Activated CD8-positive, alpha-beta T cell treated with anti-CD3 and anti-CD28 coated beads for 36 hours (primary cell): ENCODE data around the gene EPHA6. TPM values are rescaled to one million over a fixed set of nuclear protein-coding genes. Genes with fewer than 3 reads are reported as not detected.
"Not testable (repeated sequence)": the region's sequence is repeated elsewhere in the genome, so short reads cannot be mapped to it uniquely, and the experiment has no call there.

Source experiments
- ATAC-seq: fragments of 200-7000 bp; cut with Tn5 transposase; one replicate; pipeline ENCODE4 v1.10.0; 2021; ENCODE audit warnings: mild to moderate bottlenecking, moderate library complexity
- CTCF ChIA-PET: fragments of 350-600 bp; sonication (Branson Sonifier 250); formaldehyde crosslinking; loops from one replicate; lab custom pipeline; 2021; ENCODE audit warnings: antibody characterized with exemption; lab: Charles Lee
- POLR2A ChIA-PET: fragments of 350-600 bp; sonication (Branson Sonifier 250); formaldehyde crosslinking; loops from one replicate; lab custom pipeline; 2021; ENCODE audit warnings: antibody characterized with exemption; lab: Charles Lee
- DNase-seq: peaks from one replicate; pipeline ENCODE4 v3.0.0-alpha.2; 2020
- H3K27ac Mint-ChIP-seq: one replicate; pipeline ENCODE4 v1.8.0; 2021; ENCODE audit warnings: mild to moderate bottlenecking, mixed read lengths
- H3K27me3 Mint-ChIP-seq: one replicate; pipeline ENCODE4 v1.8.0; 2021; ENCODE audit warnings: mixed read lengths
- H3K36me3 Mint-ChIP-seq: one replicate; pipeline ENCODE4 v1.8.0; 2021; ENCODE audit warnings: low read depth, mixed read lengths
- H3K4me1 Mint-ChIP-seq: one replicate; pipeline ENCODE4 v1.8.0; 2021; ENCODE audit warnings: low read depth, mixed read lengths
- H3K4me3 Mint-ChIP-seq: one replicate; pipeline ENCODE4 v1.8.0; 2021; ENCODE audit warnings: mild to moderate bottlenecking, moderate library complexity, mixed read lengths
- H3K9me3 Mint-ChIP-seq: one replicate; pipeline ENCODE4 v1.8.0; 2021; ENCODE audit warnings: mixed read lengths
- CTCF ChIP-seq: fragments of 200-600 bp; IDR thresholded peaks from one replicate; pipeline ENCODE4 v1.8.0; 2022; ENCODE audit warnings: antibody characterized with exemption, mild to moderate bottlenecking
- intact Hi-C: fragments of 100-400 bp; cut with micrococcal nuclease; formaldehyde crosslinking; loops from one replicate; pipeline ENCODE4 v1.10.0; 2022
- total RNA-seq, 2 experiments: library from RNA; stranded (reverse); gene quantifications; one replicate each; pipeline ENCODE4 v1.2.3, GENCODE V29; 2021

EPHA6 gene
- total RNA-seq, 2 experiments from 2014 or later = not detected

DNA sequence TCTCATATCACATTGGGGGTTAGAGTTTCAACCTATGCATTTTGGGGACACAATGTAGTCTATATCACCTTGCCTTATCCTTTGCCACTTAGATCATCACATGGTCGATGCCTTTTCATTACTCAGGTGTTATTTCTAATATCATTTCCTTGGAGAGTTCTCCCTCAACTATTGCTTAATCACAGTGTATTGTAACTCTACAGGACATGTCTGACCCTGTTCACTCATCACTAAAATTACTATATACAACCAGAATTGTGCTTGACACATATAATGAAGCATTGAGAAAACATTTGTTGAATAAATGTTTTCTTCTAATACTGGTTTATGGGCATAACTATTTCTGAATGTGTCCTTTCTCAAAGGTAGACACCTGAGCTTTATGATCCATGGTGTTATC is 207.4 kb downstream of the EPHA6 start:
- no peak overlapping the region for H3K4me3 Mint-ChIP-seq
- H3K27me3 Mint-ChIP-seq = no peaks in the 10 kb centered on the region
- ChIA-PET CTCF (no interaction called here), POLR2A (no interaction called here)
- H3K36me3 Mint-ChIP-seq = no peaks in the 10 kb centered on the region
- DNase-seq (no peak), ATAC-seq (no peak)
- no peaks in the 10 kb centered on the region for H3K4me1 Mint-ChIP-seq
- intact Hi-C loops = no loop called here
- no peak overlapping the region for H3K27ac Mint-ChIP-seq
- peaks cover 10% of the 10 kb centered on the region for H3K9me3 Mint-ChIP-seq
- no peak for TF ChIP-seq CTCF

DNA sequence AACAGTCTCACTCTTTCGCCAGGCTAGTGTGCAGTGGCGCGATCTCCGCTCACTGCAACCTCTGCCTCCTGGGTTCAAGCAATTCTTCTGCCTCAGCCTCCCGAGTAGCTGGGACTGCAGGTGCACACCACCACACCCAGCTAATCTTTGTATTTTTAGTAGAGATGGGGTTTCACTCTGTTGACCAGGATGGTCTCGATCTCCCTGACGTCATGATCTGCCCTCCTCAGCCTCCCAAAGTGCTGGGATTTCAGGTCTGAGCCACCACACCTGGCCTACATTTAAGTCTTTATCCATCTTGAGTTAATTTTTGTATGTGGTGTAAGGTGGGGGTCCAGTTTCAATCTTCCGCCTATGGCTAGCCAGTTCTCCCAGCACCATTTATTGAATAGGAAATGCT is 211.2 kb downstream of the EPHA6 start:
- H3K27me3 Mint-ChIP-seq, DNase-seq, intact Hi-C loops, CTCF ChIA-PET, H3K9me3 Mint-ChIP-seq, H3K4me1 Mint-ChIP-seq, POLR2A ChIA-PET, H3K4me3 Mint-ChIP-seq, ATAC-seq, H3K36me3 Mint-ChIP-seq, H3K27ac Mint-ChIP-seq: not testable (repeated sequence)

DNA sequence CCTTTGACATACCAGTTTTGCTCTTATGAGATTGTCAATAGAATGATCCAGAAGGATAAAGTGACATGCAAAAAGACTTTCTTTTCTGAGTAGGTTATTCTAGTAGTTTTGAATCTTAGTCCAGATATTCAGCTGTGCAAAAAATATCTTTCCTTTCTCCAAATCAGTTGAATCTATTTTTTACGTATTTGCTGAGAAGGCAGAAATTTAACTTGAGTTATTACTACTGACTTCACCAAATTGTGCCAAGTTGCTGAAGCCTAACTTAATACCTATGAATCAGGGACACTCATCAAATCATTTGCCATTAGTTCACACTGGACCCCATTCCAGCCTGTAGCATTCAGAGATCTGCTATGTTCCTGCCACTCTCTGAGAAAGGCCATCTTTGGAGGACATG is 215.6 kb downstream of the EPHA6 start:
- CTCF ChIA-PET = no interaction called here
- H3K4me3 Mint-ChIP-seq = no peak overlapping the region
- TF ChIP-seq CTCF = no peak
- H3K27ac Mint-ChIP-seq = no peak overlapping the region
- DNase-seq (no peak), ATAC-seq (no peak)
- H3K9me3 Mint-ChIP-seq = peaks cover 2% of the 10 kb centered on the region
- intact Hi-C loops = no loop called here
- no peaks in the 10 kb centered on the region for H3K27me3 Mint-ChIP-seq
- POLR2A ChIA-PET = no interaction called here
- no peaks in the 10 kb centered on the region for H3K4me1 Mint-ChIP-seq
- no peaks in the 10 kb centered on the region for H3K36me3 Mint-ChIP-seq

GRCh38 chr3:97037294-97037943 is 223.0 kb downstream of the EPHA6 start:
- POLR2A ChIA-PET = no interaction called here
- intact Hi-C loops = no loop called here
- no peaks in the 10 kb centered on the region for H3K9me3 Mint-ChIP-seq
- no peak overlapping the region for H3K27ac Mint-ChIP-seq
- no peak for DNase-seq
- no peak for ATAC-seq
- H3K27me3 Mint-ChIP-seq = no peaks in the 10 kb centered on the region
- no peak overlapping the region for H3K4me3 Mint-ChIP-seq
- CTCF ChIA-PET = no interaction called here
- TF ChIP-seq CTCF = no peak
- H3K36me3 Mint-ChIP-seq = no peaks in the 10 kb centered on the region
- no peaks in the 10 kb centered on the region for H3K4me1 Mint-ChIP-seq

GRCh38 chr3:97043411-97043810 is 229.0 kb downstream of the EPHA6 start:
- ATAC-seq = no peak
- intact Hi-C loops = no loop called here
- H3K4me3 Mint-ChIP-seq = no peak overlapping the region
- TF ChIP-seq CTCF = no peak
- CTCF ChIA-PET = no interaction called here
- POLR2A ChIA-PET = no interaction called here
- H3K4me1 Mint-ChIP-seq = no peaks in the 10 kb centered on the region
- H3K36me3 Mint-ChIP-seq = no peaks in the 10 kb centered on the region
- no peak for DNase-seq
- H3K27me3 Mint-ChIP-seq = no peaks in the 10 kb centered on the region
- H3K27ac Mint-ChIP-seq = no peak overlapping the region
- H3K9me3 Mint-ChIP-seq = no peaks in the 10 kb centered on the region
